DND-41 (cell line): ENCODE data around the gene PDGFRA.
A peak's percentile ranks its signal among the peaks of the same experiment; 100 is the strongest.

ENCODE experiments used
- CTCF ChIP-seq: IDR thresholded peaks from 2 replicates; pipeline ENCODE4 v1.5.1; 2012; ENCODE audit warnings: borderline replicate concordance, low read length, moderate library complexity, mild to moderate bottlenecking; ENCODE audit not compliant: poor library complexity, severe bottlenecking; ENCODE audit errors: extremely low read depth
- EZH2 ChIP-seq: IDR thresholded peaks from 3 replicates; pipeline ENCODE4 v1.6.1; 2012; ENCODE audit warnings: borderline replicate concordance, low read depth, mild to moderate bottlenecking, moderate library complexity, low read length, inconsistent platforms; ENCODE audit not compliant: severe bottlenecking

DNA sequence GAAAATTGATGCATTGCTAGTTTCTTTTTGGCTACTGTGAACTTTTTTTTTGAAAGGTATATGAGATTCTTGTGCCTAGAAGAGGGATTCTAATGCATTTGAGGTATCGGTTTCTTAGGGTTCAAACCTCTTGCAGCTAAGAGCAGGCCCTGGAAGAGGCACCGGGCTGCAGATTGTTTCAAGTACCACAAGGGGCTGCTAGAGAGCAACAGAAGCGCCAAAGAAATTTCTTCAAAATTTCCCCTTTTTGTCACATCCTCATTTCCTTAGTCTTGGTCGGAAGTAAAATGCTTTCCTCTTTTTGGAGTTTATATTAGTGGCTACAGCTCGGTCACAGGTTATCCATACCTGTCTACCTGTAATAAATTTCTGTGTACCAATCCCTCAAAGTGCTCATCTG lies 89.8 kb downstream of the PDGFRA start:
- TF ChIP-seq CTCF (peak; percentile 75), EZH2 (no peak)
